PC-9 (cell line): ENCODE data around the gene SND1. TPM values are rescaled to one million over a fixed set of nuclear protein-coding genes. Genes with fewer than 3 reads are reported as not detected.

ENCODE experiments used
- BruUV-seq: library from RNA; stranded (reverse); fragments of 400-500 nt; replicated peaks from 2 replicates; lab custom pipeline; 2021; lab: Mats Ljungman, UMichigan
- CTCF ChIA-PET: fragments of 300-600 bp; sonication (Branson Sonifier 250); formaldehyde crosslinking; loops from one replicate; lab custom pipeline; 2022; ENCODE audit warnings: antibody characterized with exemption; lab: Charles Lee
- POLR2A ChIA-PET: fragments of 300-600 bp; sonication (Branson Sonifier 250); formaldehyde crosslinking; loops from one replicate; lab custom pipeline; 2022; ENCODE audit warnings: antibody characterized with exemption; ENCODE audit not compliant: unreplicated experiment; lab: Charles Lee
- DNase-seq, 2 experiments: peaks; one replicate each; pipeline versions ENCODE4 v3.0.0 to v3.0.0-alpha.2; 2015 to 2022; ENCODE audit warnings: mixed read lengths in 1 of 2
- H2AFZ ChIP-seq: fragments of 200-600 bp; sonication (generic); 2 replicates; pipeline ENCODE4 v1.8.1; 2017; ENCODE audit warnings: antibody characterized with exemption
- H3F3A ChIP-seq: fragments of 200-600 bp; sonication (generic); 2 replicates; pipeline ENCODE4 v1.8.1; 2017; ENCODE audit warnings: antibody characterized with exemption, mild to moderate bottlenecking, low read depth; ENCODE audit not compliant: insufficient read depth
- H3K27ac ChIP-seq: fragments of 200-600 bp; sonication (generic); 2 replicates; pipeline ENCODE4 v1.6.1; 2016; ENCODE audit warnings: mixed run types
- H3K27me3 ChIP-seq: fragments of 200-600 bp; sonication (generic); 2 replicates; pipeline ENCODE4 v1.6.1; 2016; ENCODE audit warnings: low read depth, mixed run types; ENCODE audit not compliant: insufficient read depth
- H3K36me3 ChIP-seq: fragments of 200-600 bp; sonication (generic); 2 replicates; pipeline ENCODE4 v1.6.1; 2016; ENCODE audit warnings: low read depth, mixed run types
- H3K4me1 ChIP-seq: fragments of 200-600 bp; sonication (generic); replicated peaks from 2 replicates; pipeline ENCODE4 v1.6.1; 2016; ENCODE audit warnings: mixed run types; ENCODE audit not compliant: insufficient read depth
- H3K4me2 ChIP-seq: fragments of 200-600 bp; sonication (generic); 2 replicates; pipeline ENCODE4 v1.6.1; 2017; ENCODE audit warnings: mixed run types
- H3K4me3 ChIP-seq: fragments of 200-600 bp; sonication (generic); 2 replicates; pipeline ENCODE4 v1.6.1; 2016; ENCODE audit warnings: mixed run types
- H3K79me2 ChIP-seq: fragments of 200-600 bp; sonication (generic); 2 replicates; pipeline ENCODE4 v1.6.1; 2017; ENCODE audit warnings: low read depth, mixed run types
- H3K9me2 ChIP-seq: fragments of 200-600 bp; sonication (generic); 2 replicates; pipeline ENCODE4 v1.8.1; 2017; ENCODE audit warnings: mild to moderate bottlenecking; ENCODE audit not compliant: insufficient read depth
- H3K9me3 ChIP-seq: fragments of 200-600 bp; sonication (generic); 2 replicates; pipeline ENCODE4 v1.8.1; 2016; ENCODE audit warnings: low read depth; ENCODE audit not compliant: insufficient read depth
- H4K20me1 ChIP-seq: fragments of 200-600 bp; sonication (generic); 2 replicates; pipeline ENCODE4 v1.8.1; 2017; ENCODE audit not compliant: insufficient read depth
- CTCF ChIP-seq: fragments of 200-600 bp; sonication (generic); conservative IDR thresholded peaks from 2 replicates; pipeline ENCODE4 v1.6.1; 2017; ENCODE audit warnings: mixed run types, antibody characterized with exemption, mild to moderate bottlenecking, moderate library complexity
- EZH2 ChIP-seq: fragments of 200-600 bp; sonication (generic); IDR thresholded peaks from 2 replicates; pipeline ENCODE4 v1.8.0; 2017; ENCODE audit warnings: antibody characterized with exemption, low read depth
- intact Hi-C: fragments of 100-400 bp; cut with micrococcal nuclease; formaldehyde crosslinking; loops from one replicate; pipeline ENCODE4 v1.10.0; 2022; ENCODE audit not compliant: unreplicated experiment
- total RNA-seq: library from RNA; stranded (reverse); gene quantifications from 2 replicates; pipeline ENCODE4 v1.2.3, GENCODE V29; 2021

Gene SND1
- total RNA-seq, 1 experiment from 2014 or later = 273 TPM

GRCh38 chr7:128021366-128021765, 369.4 kb downstream of the SND1 start:
- H3F3A ChIP-seq = peaks cover 39% of the 10 kb centered on the region
- H3K27me3 ChIP-seq = no peaks in the 10 kb centered on the region
- H3K79me2 ChIP-seq = peaks cover 5% of the 10 kb centered on the region; the same call in 1 of the 2 replicates
- peak; percentile 81 to 97 for DNase-seq
- peak overlapping the region; percentile 99 for H3K27ac ChIP-seq
- BruUV-seq = no TSS peak
- no peak overlapping the region for H3K4me3 ChIP-seq
- intact Hi-C loops = loop anchor here (5.0 kb wide), 3 partner anchors 141 to 434 kb away; partner anchors contain the start of genes ARF5 and GCC1
- H4K20me1 ChIP-seq = no peaks in the 10 kb centered on the region
- H3K36me3 ChIP-seq = no peaks in the 10 kb centered on the region
- no peaks in the 10 kb centered on the region for H3K9me3 ChIP-seq
- ChIA-PET POLR2A (interaction anchor here (0.6 kb wide), 2 partner anchors 274 to 436 kb away, joined by 3 to 5 read pairs; partner anchors contain the start of gene GCC1), CTCF (interaction anchor here (0.6 to 0.9 kb wide), 2 partner anchors 313 to 534 kb away, joined by 3 to 4 read pairs; no protein-coding TSS in a partner anchor)
- no peaks in the 10 kb centered on the region for H3K9me2 ChIP-seq
- H3K4me2 ChIP-seq = peak overlapping the region; percentile 57
- TF ChIP-seq CTCF (no peak), EZH2 (no peak)
- H2AFZ ChIP-seq = no peak overlapping the region
- H3K4me1 ChIP-seq = peaks cover 47% of the 10 kb centered on the region

DNA sequence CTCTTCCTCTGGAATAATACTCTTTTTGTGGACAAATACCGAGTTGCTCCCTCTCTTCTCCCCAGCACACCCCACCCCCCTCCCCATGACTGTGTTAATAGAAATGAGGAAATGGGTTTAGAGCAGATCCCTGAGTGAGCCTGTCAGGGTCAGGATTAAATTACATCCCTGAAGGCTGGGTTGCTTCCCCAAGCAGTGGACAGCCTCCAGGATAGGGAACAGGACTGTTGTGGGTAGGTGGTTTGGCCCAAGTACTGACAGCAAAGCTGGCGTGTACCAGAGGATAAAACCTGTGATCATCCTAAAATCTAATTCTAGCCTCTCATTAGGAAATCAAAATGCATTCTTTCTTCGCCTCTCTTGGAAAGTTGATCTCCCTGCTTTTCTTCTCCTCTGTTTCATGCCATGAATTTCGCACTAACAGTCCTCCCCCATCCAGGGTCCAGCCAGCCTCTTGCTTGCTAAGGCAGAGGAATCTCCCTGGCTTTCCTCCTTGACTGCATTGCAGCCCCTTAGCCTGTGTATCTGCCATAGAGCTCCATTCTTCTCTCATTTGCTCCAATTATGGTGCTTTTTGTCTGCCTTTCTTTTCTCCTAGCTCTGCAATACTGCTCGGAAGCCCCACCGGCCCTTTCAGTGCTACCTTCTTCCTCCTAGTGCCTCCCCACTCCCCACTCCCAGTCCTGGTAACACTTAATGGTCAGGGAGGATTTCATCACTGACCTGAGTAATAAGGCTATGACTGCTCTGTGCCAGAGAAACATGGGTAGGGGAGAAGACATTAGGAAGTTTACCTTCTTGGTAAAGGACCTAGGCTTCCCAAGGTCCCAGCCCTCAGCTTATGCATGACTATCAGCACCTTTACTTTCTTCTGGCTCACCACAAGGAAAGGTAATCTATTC, 370.9 kb downstream of the SND1 start:
- TF ChIP-seq CTCF (no peak), EZH2 (no peak)
- intact Hi-C loops = loop anchor here (5.0 kb wide), 3 partner anchors 139 to 436 kb away; partner anchors contain the start of genes ARF5 and GCC1
- H3K9me3 ChIP-seq = no peaks in the 10 kb centered on the region
- POLR2A ChIA-PET = interaction anchor here (0.7 kb wide), 1 partner anchor 308 kb away, joined by 3 read pairs; no protein-coding TSS in a partner anchor
- H3K4me2 ChIP-seq = peak overlapping the region; percentile 57
- DNase-seq = peak; percentile 73 to 88
- no peaks in the 10 kb centered on the region for H4K20me1 ChIP-seq
- CTCF ChIA-PET = no interaction called here
- BruUV-seq = TSS peak; percentile 43
- H2AFZ ChIP-seq = no peak overlapping the region
- no peaks in the 10 kb centered on the region for H3K27me3 ChIP-seq
- H3K9me2 ChIP-seq = no peaks in the 10 kb centered on the region
- 0 out of 2 replicates have a peak overlapping the region, but pooled peaks have one; percentile 6 for H3K4me3 ChIP-seq
- peaks cover 39% of the 10 kb centered on the region for H3F3A ChIP-seq
- peaks cover 5% of the 10 kb centered on the region; the same call in 1 of the 2 replicates for H3K79me2 ChIP-seq
- H3K4me1 ChIP-seq = peaks cover 47% of the 10 kb centered on the region
- peak overlapping the region; percentile 99 for H3K27ac ChIP-seq
- H3K36me3 ChIP-seq = no peaks in the 10 kb centered on the region

- POLR2A ChIA-PET = no interaction called here
- CTCF ChIA-PET = interaction anchor here (0.7 kb wide), 1 partner anchor 11 kb away, joined by 4 read pairs; no protein-coding TSS in a partner anchor
- Histone ChIP-seq H3K4me1 (peaks cover 47% of the 10 kb centered on the region), H3K27ac (peak overlapping the region; percentile 99), H3K79me2 (peaks cover 5% of the 10 kb centered on the region; the same call in 1 of the 2 replicates), H4K20me1 (no peaks in the 10 kb centered on the region), H3K4me3 (no peak overlapping the region), H3K36me3 (no peaks in the 10 kb centered on the region), H3K9me2 (no peaks in the 10 kb centered on the region), H3F3A (peaks cover 39% of the 10 kb centered on the region), H2AFZ (no peak overlapping the region), H3K9me3 (no peaks in the 10 kb centered on the region), H3K4me2 (no peak overlapping the region), H3K27me3 (no peaks in the 10 kb centered on the region)
- intact Hi-C loops = loop anchor here (5.0 kb wide), 3 partner anchors 138 to 437 kb away; partner anchors contain the start of genes ARF5 and GCC1
- no peak for TF ChIP-seq CTCF
- no peak for TF ChIP-seq EZH2
- DNase-seq = no peak
- no TSS peak for BruUV-seq
These were observed 372.2 kb downstream of the SND1 start for GRCh38 chr7:128024151-128024550.
